ENCODE data around the gene TSPEAR.

DNA sequence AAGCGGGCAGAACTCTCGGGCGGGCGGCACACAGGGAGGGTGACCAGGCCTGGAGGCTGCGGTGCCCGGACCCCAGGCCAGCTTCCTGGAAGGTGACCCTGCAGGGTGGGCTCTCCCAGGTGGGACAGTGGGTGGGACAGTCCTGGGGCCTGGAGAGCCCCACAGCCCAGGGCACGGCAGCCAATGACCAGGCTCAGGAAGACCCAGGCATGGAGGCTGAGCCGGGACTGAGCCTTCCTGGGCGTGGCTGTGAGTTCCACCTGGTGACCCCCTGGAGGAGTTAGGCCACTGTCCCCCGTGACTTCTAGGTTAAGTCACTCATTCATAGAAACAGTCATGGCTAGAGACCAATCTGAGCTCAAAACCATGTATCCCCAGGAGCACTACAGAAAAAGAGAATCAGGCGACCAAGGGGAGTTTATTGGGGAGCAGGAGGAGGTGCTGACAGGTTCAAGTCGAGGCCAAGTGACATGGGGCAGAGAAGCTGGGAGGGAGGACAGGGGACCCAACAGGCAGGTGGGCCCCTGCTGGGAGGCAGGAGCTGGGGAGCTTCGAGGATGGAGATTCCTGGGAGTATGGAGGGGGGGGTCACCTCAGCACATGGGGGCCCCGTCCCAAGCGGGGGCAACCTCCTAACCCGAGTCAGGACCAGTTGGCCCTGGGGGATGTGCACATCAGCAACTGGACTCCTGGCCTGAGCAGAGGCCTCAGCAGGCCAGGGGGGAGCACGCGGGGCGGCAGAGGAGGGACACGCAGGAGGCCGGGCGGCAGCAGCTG is 132.1 kb downstream of the TSPEAR start:
- TF ChIP-seq POLR2A (IDR thresholded peaks at IDR 0.05) (no peak), CTCF (IDR thresholded peaks at IDR 0.05) (no peak)

All from testis (tissue), 2 donors.